Mesodermal cell (in vitro differentiated cells): ENCODE results near the gene UBE2E3.

Experiments used
- H3K27ac ChIP-seq: 2 replicates; pipeline ENCODE4 v1.7.0; 2013; ENCODE audit warnings: mild to moderate bottlenecking, low read depth, low read length, moderate library complexity; ENCODE audit not compliant: severe bottlenecking
- H3K36me3 ChIP-seq: 2 replicates; pipeline ENCODE4 v1.7.1; 2013; ENCODE audit warnings: mild to moderate bottlenecking, low read length, moderate library complexity; ENCODE audit not compliant: control insufficient read depth, insufficient read depth
- H3K4me1 ChIP-seq: one replicate; pipeline ENCODE4 v1.7.1; 2013; ENCODE audit warnings: mild to moderate bottlenecking, low read length; ENCODE audit not compliant: insufficient read depth, control insufficient read depth, poor library complexity, severe bottlenecking
- H3K4me3 ChIP-seq: 2 replicates; pipeline ENCODE4 v1.7.0; 2013; ENCODE audit warnings: low read length, control low read depth, mild to moderate bottlenecking; ENCODE audit not compliant: insufficient read depth, poor library complexity, severe bottlenecking; ENCODE audit errors: extremely low read depth
- H3K9me3 ChIP-seq: 2 replicates; pipeline ENCODE4 v1.7.1; 2013; ENCODE audit warnings: mild to moderate bottlenecking, low read length, moderate library complexity; ENCODE audit not compliant: control insufficient read depth
- WGBS, 2 experiments: methylation state at CpG; one replicate each; pipeline ENCODE4 v1.1.5; 2013; ENCODE audit warnings: missing lambda C conversion rate in 2 of 2; ENCODE audit not compliant: insufficient coverage in 2 of 2; 5-methylcytosine and 5-hydroxymethylcytosine counted together

Gene UBE2E3

DNA sequence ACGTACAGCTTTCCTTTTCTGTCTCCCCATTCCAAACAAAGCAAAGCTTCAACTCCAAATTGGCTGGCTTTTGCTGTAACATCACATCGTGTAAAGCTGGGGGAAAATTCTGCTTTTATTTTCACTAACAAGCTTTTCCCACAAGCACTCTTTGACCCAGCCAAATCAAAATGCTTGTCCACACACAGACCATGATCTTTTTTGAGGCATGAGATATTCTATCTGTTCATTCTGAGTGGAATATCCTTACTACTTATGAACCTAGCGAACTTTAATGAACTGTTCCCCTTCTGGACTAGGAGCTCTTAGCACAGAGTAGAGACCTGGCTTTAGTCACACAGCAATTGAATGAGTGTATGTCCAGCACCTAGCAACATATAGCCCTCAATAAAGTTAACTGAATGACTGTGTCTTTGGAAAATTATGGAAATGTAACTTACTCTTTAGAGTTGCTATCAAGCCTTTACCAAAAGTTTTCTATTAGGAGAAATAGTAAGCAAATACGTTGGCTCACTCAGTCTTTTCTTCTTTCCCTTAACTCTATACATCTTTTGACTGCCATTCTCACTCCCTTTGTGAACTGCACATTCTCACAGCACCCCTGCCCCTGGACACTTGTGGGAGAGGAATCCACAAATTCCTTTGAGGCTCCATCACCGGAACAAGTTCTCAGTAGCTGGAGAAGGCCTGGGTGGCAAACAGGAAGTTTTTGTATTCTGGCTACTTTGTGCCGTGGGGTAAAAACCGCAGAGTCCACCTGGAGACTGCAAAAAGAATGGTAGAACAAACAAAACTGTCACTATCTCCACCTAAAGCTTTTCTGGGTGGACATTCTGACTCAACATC lies 1.3 kb upstream of the UBE2E3 start:
- WGBS, 2 experiments: 80% methylated on average over 1 to 6 of the region's 7 CpGs
- Histone ChIP-seq H3K9me3 (no peaks in the 10 kb centered on the region), H3K4me1 (peaks cover 8% of the 10 kb centered on the region), H3K4me3 (peak overlapping the region; percentile 37), H3K27ac (peak overlapping the region; percentile 91), H3K36me3 (peaks cover 3% of the 10 kb centered on the region)

DNA sequence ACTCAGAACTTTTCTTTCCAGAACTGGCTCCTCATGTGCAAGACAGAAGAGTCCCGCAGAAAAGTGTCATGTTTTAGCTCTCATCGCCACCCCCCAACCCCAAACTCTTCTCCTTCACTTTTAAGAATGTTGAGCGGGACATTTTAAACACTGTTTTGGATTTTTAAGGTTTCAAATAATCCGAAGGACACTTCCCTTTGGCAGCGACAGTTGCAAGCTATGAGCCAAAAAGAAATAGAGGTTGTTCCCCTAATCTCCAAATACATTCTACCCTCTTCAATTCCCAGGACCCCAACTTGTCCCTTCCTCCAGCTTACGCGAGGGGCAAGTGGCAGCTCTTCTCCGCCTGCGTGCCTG lies 678 bp upstream of the UBE2E3 start:
- peaks cover 3% of the 10 kb centered on the region for H3K36me3 ChIP-seq
- H3K4me1 ChIP-seq: peaks cover 11% of the 10 kb centered on the region
- H3K27ac ChIP-seq: peak overlapping the region; percentile 91
- 58 to 64% methylated on average over 4 to 9 of the region's 9 CpGs for WGBS, 2 experiments
- no peaks in the 10 kb centered on the region for H3K9me3 ChIP-seq
- peak overlapping the region; percentile 37 for H3K4me3 ChIP-seq

DNA sequence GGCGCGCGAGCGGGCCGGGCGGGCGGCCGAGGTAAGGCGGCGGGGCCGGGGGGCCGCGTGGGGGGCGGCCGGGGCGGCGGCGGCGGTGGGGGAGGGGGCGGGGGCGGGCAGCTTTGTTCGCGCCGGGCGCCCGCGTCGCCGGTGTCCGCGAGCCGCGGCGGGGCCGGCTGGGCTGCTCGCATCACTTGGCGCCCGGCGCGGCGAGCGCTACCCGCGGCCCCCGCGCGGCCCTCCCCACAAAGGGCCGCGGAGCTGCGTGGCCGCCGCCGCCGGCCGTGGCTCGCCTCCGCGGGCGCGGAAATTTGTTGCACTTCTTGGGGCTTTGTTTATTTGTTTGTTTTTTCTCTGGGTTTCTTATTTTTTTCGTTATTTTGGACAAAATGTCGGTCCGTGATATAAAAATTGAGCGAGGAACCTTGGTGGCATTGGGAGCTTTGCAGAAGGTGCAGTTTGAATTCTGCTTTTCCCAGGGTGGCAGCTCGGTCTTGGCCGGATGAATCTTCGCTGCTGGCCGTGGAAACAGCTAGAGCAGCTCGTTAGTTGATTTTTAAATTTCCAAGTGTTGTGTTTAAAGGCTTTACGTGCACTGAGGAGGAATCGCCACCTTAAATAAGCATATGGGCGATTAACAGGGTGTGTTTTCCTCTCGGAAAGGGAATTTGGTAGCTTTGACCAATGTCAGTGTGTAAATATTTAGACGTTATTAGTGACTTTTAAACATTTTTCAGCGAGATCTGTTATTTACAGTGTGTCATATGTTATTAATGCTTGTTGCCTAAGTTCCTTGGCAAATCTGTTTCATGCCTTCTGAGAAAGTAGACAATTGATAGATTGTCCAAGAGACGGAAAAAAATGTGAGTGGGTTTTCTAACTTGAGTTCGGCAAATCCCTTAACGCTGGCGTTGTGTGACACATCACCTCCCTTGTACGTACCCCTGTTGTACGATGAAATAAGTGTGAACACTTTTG lies 822 bp downstream of the UBE2E3 start:
- Histone ChIP-seq H3K27ac (peak overlapping the region; percentile 91), H3K36me3 (peaks cover 3% of the 10 kb centered on the region), H3K4me3 (peak overlapping the region; percentile 77), H3K4me1 (peaks cover 11% of the 10 kb centered on the region), H3K9me3 (no peaks in the 10 kb centered on the region)
- 1% methylated on average over 26 to 38 of the region's 81 CpGs for WGBS, 2 experiments

DNA sequence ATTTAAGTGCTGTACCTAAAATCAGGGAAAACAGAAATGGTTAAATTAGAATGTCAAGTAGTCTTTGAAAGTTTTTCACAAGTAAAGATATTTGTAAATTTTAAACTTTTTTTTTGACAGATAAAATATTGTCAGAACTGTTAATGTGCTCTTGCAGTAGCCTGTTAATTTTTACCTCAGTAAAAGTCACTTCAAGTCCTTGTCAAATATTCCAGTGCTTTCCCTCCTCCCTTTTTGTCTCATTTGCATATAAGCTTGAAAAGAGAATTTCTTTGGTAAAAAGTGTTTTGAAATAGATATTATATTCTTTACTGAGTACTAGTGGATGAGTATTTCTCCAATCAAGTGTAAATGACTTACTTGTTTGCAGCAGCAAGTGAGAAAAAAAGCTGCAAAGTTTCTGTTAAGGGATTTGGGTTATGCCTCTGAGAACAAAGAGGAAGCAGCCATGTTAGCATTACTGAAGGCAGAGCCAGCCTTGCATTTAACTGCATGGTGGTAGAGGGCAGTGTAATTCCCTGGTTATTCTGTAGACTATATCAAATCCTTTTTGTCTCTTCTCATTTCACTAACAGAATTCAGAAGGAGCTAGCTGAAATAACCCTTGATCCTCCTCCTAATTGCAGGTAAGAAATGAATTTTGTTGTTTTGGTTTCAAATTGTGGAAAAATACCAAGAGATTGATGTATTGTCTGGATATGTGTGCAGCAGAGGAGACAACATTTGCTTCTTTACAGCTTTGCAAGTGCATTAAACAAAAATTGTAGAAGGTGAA lies 3.2 kb downstream of the UBE2E3 start:
- peak overlapping the region; percentile 78 for H3K27ac ChIP-seq
- peaks cover 3% of the 10 kb centered on the region for H3K36me3 ChIP-seq
- peaks cover 11% of the 10 kb centered on the region for H3K4me1 ChIP-seq
- H3K9me3 ChIP-seq: no peaks in the 10 kb centered on the region
- H3K4me3 ChIP-seq: peak overlapping the region; percentile 25

DNA sequence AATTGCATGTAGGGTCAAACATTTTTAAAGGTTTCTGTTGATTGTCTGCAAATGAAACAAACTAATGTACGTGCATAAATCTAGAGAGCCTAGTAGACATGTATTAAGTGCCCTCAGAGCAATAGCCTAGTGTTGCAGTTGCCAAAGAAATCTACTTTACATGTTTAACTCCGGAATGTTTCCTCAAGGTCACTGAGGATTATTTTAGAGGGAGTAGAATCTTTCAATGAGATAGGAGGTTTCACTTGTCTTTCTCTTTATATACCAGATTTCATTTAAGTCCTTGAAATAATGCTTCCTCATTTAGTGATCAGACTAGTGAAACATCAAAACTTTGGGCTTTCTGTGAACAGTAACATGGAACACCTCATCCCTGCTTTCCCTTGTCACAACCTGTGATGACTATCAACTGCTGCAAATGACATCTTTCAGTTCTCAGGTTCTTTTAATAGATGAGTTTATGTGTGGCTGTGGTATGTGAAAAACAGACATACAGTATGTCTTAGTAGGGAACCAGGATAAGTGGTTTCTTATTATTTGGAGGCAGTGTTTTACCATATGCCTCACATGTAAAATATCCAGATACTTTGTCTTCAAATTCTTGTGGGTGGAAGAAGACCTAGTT lies 5.5 kb downstream of the UBE2E3 start:
- Histone ChIP-seq H3K9me3 (no peaks in the 10 kb centered on the region), H3K4me1 (peaks cover 7% of the 10 kb centered on the region), H3K27ac (no peak overlapping the region), H3K4me3 (no peak overlapping the region), H3K36me3 (peaks cover 18% of the 10 kb centered on the region)
- WGBS, 2 experiments: 78 to 86% methylated on average over 1 of the region's 2 CpGs

DNA sequence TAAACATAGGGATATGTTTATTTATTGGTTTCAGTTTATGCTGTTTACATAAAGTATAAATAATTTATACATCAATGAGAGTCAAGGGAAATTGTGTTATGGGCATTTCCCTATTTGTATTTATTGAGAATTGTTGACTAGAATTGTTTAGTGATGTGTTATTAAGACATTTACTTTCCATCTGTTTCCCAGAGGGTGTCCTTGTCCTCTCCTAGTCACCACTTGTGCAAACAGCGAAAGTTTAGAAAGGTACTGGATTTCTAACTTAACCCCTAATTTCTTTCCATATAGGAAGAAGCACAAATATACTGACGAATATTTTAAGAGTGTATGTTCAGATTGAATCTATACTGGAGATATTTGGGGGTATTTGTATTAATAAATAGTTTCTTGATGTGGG lies 6.7 kb downstream of the UBE2E3 start:
- H3K9me3 ChIP-seq: no peaks in the 10 kb centered on the region
- H3K36me3 ChIP-seq: peaks cover 30% of the 10 kb centered on the region
- H3K4me1 ChIP-seq: peaks cover 7% of the 10 kb centered on the region
- no peak overlapping the region for H3K4me3 ChIP-seq
- H3K27ac ChIP-seq: no peak overlapping the region
- WGBS, 2 experiments: no CpG with 5 or more reads among the region's 2 CpGs

DNA sequence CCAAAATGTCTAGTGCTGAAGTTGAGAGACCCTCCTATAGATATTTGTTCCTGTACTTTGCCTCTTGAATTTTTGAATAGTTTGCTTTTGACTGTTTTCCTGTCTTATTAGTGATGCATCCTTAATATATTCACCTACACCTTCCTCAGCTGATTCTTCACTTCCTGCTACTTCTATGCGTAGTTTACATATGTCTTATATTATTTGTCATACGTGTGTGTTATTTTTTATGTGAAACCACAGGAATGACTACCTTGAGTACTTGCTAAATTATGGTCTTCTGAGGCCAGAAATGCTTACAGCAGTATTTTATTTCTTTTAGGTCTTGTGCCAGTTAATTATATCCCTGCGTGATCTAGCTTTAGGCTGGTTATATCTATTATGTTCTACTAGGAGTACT lies 9.9 kb downstream of the UBE2E3 start:
- no peak overlapping the region for H3K4me3 ChIP-seq
- peaks cover 33% of the 10 kb centered on the region for H3K36me3 ChIP-seq
- WGBS, 2 experiments: no CpG with 5 or more reads among the region's 3 CpGs
- H3K4me1 ChIP-seq: no peaks in the 10 kb centered on the region
- H3K27ac ChIP-seq: no peak overlapping the region
- no peaks in the 10 kb centered on the region for H3K9me3 ChIP-seq

DNA sequence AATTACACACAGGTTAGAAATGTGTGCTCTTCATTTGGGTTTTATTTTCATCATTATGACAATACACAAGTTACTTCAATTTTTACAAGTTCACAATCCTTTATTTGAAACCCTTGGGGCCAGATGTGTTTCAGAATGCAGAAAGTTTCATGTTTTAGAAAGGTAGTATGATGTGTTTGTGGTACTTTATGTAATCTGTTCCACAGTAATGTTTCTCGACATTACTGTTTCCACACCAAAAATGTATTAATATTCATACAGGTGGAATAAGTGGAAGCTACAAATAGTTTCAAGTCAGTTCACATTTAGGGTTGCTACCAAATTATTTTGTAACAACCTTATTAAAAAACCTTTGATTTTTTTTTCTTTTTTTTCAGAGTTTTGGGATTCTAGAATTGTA lies 10.4 kb downstream of the UBE2E3 start:
- WGBS, 2 experiments: no CpG with 5 or more reads among the region's 1 CpG
- Histone ChIP-seq H3K4me3 (no peak overlapping the region), H3K36me3 (peaks cover 34% of the 10 kb centered on the region), H3K27ac (no peak overlapping the region), H3K9me3 (no peaks in the 10 kb centered on the region), H3K4me1 (no peaks in the 10 kb centered on the region)

DNA sequence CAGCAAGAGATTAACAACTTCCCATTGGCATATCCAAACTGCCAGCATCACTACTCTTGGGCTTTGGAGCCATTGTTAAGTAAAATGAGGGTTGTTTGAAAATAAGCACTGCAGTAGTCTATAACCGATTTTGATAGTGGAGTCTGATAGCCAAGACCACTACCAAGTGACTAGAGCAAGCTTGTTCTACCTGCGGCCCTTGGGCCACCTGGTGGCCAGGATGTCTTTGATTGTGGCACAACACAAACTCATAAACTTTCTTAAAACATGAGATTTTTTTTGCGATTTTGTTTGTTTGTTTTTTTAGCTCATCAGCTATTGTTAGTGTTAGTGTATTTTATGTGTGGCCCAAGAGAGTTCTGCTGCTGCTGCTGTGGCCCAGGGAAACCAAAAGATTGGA lies 11.0 kb downstream of the UBE2E3 start:
- peaks cover 37% of the 10 kb centered on the region for H3K36me3 ChIP-seq
- no peak overlapping the region for H3K4me3 ChIP-seq
- H3K9me3 ChIP-seq: no peaks in the 10 kb centered on the region
- no peak overlapping the region for H3K27ac ChIP-seq
- WGBS, 2 experiments: 64 to 94% methylated on average over 2 of the region's 3 CpGs
- H3K4me1 ChIP-seq: no peaks in the 10 kb centered on the region

DNA sequence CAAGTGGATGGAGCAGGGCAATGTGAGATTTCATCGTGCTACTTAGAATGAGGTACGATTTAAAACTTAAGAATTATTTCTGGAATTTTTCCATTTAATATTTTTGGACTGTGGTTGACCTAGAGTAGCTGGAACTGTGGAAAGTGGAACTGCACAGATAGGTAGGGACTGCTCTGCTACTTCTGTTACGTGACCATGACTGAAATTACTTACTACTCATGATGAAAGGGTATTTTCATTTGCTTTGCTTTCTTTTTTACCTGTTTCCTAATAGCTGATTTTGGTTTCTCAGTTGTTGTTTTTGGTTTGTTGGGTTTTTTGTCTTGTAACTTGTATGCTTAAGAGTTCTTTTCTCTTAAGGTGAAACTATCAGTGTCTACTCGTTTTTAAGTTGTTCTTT lies 11.4 kb downstream of the UBE2E3 start:
- H3K9me3 ChIP-seq: no peaks in the 10 kb centered on the region
- peaks cover 37% of the 10 kb centered on the region for H3K36me3 ChIP-seq
- H3K4me1 ChIP-seq: no peaks in the 10 kb centered on the region
- WGBS, 2 experiments: 93 to 100% methylated on average over 1 to 3 of the region's 4 CpGs
- no peak overlapping the region for H3K4me3 ChIP-seq
- H3K27ac ChIP-seq: no peak overlapping the region
